Measurements from ENCODE around the gene ASMTL.
"Not testable (repeated sequence)": the region's sequence is repeated elsewhere in the genome, so short reads cannot be mapped to it uniquely, and the experiment has no call there.

The ASMTL gene

DNA sequence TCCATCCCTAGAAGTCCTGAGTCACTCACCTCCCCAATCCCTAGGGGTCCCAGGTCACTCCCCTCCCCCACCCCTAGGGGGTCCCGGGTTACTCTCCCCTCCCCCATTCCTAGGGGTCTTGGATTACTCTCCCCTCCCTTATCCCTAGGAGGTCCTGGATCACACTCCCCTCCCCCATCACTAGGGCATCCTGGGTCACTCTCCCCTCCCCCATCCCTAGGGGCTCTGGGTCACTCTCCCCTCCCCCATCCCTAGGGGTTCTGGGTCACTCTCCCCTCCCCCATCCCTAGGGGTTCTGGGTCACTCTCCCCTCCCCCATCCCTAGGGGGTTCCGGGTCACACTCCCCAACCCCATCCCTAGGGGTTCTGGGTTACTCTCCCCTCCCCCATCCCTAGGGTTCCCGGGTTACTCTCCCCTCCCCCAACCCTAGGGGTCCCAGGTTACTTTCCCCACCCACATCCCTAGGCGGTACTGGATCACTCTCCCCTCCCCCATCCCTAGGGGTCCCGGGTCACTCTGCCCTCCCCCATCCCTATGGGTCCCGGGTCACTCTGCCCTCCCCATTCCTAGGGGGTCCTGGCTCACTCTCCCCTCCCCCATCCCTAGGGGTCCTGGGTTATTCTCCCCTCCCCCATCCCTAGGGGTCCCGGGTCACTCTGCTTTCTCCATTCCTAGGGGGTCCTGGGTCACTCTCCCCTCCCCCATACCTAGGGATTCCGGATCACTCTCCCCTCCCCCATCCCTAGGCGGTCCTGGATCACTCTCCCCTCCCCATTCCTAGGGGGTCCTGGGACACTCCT is 2.1 kb downstream of the ASMTL start:
- no peak for DNase-seq (ENCODE audit: low read depth in 1 of 2, low spot score in 1 of 2)
- H3K27me3 ChIP-seq (ENCODE audit: insufficient read depth, poor library complexity, severe bottlenecking): no peaks in the 10 kb centered on the region
- no peak overlapping the region for H3K4me3 ChIP-seq (replicated peaks; ENCODE audit: insufficient read depth, low read length)
- TF ChIP-seq POLR2AphosphoS5 (IDR thresholded peaks at IDR 0.05; ENCODE audit: low read depth) (no peak), SPI1 (IDR thresholded peaks at IDR 0.05; ENCODE audit: borderline replicate concordance, low read depth) (no peak), GABPA (IDR thresholded peaks at IDR 0.05; ENCODE audit: low read depth) (no peak)
- TF ChIP-seq, protein P1, sequence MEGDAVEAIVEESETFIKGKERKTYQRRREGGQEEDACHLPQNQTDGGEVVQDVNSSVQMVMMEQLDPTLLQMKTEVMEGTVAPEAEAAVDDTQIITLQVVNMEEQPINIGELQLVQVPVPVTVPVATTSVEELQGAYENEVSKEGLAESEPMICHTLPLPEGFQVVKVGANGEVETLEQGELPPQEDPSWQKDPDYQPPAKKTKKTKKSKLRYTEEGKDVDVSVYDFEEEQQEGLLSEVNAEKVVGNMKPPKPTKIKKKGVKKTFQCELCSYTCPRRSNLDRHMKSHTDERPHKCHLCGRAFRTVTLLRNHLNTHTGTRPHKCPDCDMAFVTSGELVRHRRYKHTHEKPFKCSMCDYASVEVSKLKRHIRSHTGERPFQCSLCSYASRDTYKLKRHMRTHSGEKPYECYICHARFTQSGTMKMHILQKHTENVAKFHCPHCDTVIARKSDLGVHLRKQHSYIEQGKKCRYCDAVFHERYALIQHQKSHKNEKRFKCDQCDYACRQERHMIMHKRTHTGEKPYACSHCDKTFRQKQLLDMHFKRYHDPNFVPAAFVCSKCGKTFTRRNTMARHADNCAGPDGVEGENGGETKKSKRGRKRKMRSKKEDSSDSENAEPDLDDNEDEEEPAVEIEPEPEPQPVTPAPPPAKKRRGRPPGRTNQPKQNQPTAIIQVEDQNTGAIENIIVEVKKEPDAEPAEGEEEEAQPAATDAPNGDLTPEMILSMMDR (IDR thresholded peaks at IDR 0.05; ENCODE audit: insufficient read depth, low read length): no peak
- TF ChIP-seq, protein P2, sequence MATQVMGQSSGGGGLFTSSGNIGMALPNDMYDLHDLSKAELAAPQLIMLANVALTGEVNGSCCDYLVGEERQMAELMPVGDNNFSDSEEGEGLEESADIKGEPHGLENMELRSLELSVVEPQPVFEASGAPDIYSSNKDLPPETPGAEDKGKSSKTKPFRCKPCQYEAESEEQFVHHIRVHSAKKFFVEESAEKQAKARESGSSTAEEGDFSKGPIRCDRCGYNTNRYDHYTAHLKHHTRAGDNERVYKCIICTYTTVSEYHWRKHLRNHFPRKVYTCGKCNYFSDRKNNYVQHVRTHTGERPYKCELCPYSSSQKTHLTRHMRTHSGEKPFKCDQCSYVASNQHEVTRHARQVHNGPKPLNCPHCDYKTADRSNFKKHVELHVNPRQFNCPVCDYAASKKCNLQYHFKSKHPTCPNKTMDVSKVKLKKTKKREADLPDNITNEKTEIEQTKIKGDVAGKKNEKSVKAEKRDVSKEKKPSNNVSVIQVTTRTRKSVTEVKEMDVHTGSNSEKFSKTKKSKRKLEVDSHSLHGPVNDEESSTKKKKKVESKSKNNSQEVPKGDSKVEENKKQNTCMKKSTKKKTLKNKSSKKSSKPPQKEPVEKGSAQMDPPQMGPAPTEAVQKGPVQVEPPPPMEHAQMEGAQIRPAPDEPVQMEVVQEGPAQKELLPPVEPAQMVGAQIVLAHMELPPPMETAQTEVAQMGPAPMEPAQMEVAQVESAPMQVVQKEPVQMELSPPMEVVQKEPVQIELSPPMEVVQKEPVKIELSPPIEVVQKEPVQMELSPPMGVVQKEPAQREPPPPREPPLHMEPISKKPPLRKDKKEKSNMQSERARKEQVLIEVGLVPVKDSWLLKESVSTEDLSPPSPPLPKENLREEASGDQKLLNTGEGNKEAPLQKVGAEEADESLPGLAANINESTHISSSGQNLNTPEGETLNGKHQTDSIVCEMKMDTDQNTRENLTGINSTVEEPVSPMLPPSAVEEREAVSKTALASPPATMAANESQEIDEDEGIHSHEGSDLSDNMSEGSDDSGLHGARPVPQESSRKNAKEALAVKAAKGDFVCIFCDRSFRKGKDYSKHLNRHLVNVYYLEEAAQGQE (IDR thresholded peaks at IDR 0.05; ENCODE audit: insufficient replicate concordance, low read depth): no peak
- no peak overlapping the region for H3K27ac ChIP-seq (replicated peaks)

DNA sequence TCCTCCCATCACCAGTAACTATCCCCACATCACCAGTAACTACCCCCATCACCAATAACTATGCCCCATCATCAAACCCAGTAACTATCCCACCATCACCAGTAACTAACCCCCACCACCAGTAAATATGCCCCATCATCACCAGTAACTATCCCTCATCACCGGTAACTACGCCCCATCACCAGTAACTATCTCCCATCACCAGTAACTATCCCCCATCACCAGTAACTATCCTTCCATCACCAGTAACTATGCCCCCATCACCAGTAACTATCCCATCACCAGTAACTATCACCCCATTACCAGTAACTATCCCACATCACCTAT is 2.9 kb downstream of the ASMTL start:
- H3K4me3 ChIP-seq (replicated peaks; ENCODE audit: insufficient read depth, low read length): no peak overlapping the region
- DNase-seq (ENCODE audit: low read depth in 1 of 2, low spot score in 1 of 2): no peak
- TF ChIP-seq GABPA (IDR thresholded peaks at IDR 0.05; ENCODE audit: low read depth): no peak
- TF ChIP-seq POLR2AphosphoS5 (IDR thresholded peaks at IDR 0.05; ENCODE audit: low read depth): no peak
- TF ChIP-seq, protein P2 (IDR thresholded peaks at IDR 0.05; ENCODE audit: insufficient replicate concordance, low read depth): no peak
- TF ChIP-seq SPI1 (IDR thresholded peaks at IDR 0.05; ENCODE audit: borderline replicate concordance, low read depth): no peak
- TF ChIP-seq, protein P1 (IDR thresholded peaks at IDR 0.05; ENCODE audit: insufficient read depth, low read length): no peak
- no peaks in the 10 kb centered on the region for H3K27me3 ChIP-seq (ENCODE audit: insufficient read depth, poor library complexity, severe bottlenecking)
- no peak overlapping the region for H3K27ac ChIP-seq (replicated peaks)

DNA sequence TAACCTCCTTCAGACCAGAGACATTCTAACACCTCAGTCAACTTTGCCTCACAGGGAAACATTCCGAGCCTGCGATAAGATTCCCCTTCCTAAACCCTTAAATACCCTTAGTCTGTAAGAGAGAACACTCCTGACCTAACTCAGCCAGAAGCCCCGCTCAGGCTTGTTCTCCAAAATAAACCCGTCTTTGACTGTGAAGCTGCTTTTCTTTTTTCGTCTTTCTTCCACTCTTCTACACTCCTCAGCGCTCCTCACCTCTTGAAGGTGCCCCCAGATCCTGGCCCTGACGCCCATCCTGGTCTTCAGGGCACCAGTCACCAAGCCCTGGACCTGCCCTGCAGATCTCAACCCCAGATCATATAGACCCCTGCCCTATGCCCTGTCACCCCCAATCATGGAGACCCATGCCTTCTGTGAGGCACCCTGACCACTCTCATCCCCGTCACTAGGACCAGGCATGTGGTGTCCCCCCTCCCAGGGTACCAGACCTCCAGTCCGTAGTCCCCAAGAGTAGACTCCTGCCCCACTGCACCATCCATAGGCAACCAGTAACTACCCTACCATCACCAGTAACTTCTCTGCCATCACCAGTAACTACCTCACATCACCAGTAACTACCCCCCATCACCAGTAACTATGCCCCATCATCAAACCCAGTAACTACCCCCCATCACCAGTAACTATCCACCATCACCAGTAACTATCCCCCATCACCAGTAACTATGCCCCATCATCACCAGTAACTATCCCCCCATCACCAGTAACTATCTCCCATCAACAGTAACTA is 3.5 kb downstream of the ASMTL start:
- TF ChIP-seq SPI1 (IDR thresholded peaks at IDR 0.05; ENCODE audit: borderline replicate concordance, low read depth) (no peak), GABPA (IDR thresholded peaks at IDR 0.05; ENCODE audit: low read depth) (no peak), POLR2AphosphoS5 (IDR thresholded peaks at IDR 0.05; ENCODE audit: low read depth) (no peak)
- TF ChIP-seq, protein P2 (IDR thresholded peaks at IDR 0.05; ENCODE audit: insufficient replicate concordance, low read depth): no peak
- TF ChIP-seq, protein P1 (IDR thresholded peaks at IDR 0.05; ENCODE audit: insufficient read depth, low read length): no peak
- H3K27me3 ChIP-seq (ENCODE audit: insufficient read depth, poor library complexity, severe bottlenecking): no peaks in the 10 kb centered on the region
- H3K4me3 ChIP-seq (replicated peaks; ENCODE audit: insufficient read depth, low read length): no peak overlapping the region
- H3K27ac ChIP-seq (replicated peaks): no peak overlapping the region
- DNase-seq (ENCODE audit: low read depth in 1 of 2, low spot score in 1 of 2): no peak

DNA sequence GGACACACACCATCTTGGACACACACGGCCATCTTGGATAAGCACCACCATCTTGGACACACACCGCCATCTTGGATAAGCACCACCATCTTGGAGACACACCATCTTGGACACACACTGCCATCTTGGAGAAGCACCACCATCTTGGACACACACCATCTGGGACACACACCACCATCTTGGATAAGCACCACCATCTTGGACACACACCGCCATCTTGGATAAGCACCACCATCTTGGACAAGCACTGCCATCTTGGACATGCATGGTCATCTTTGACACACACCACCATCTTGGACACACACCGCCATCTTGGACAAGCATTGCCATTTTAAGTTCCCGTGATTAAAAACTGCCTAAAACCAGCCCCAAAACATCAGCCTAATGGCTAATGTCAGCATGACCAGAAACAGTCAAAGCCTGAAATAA is 4.1 kb downstream of the ASMTL start:
- not testable (repeated sequence) for H3K4me3 ChIP-seq (replicated peaks; ENCODE audit: insufficient read depth, low read length); DNase-seq (ENCODE audit: low read depth in 1 of 2, low spot score in 1 of 2); H3K27ac ChIP-seq (replicated peaks); H3K27me3 ChIP-seq (ENCODE audit: insufficient read depth, poor library complexity, severe bottlenecking)

DNA sequence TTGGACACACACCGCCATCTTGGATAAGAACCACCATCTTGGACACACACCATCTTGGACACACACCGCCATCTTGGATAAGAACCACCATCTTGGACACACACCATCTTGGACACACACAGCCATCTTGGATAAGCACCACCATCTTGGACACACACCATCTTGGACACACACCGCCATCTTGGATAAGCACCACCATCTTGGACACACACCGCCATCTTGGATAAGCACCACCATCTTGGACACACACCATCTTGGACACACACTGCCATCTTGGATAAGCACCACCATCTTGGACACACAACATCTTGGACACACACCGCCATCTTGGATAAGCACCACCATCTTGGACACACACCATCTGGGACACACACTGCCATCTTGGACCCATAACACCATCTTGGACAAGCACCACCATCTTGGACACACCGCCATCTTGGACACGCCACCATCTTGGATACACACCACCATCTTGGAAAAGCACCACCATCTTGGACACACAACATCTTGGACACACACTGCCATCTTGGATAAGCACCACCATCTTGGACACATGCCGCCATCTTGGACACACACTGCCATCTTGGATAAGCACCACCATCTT is 4.6 kb downstream of the ASMTL start:
- not testable (repeated sequence) for H3K27ac ChIP-seq (replicated peaks); DNase-seq (ENCODE audit: low read depth in 1 of 2, low spot score in 1 of 2); H3K27me3 ChIP-seq (ENCODE audit: insufficient read depth, poor library complexity, severe bottlenecking); H3K4me3 ChIP-seq (replicated peaks; ENCODE audit: insufficient read depth, low read length)

Measured in HL-60 (cell line).